ENCODE results near the gene ZNF81.
"Not testable (repeated sequence)": the region's sequence is repeated elsewhere in the genome, so short reads cannot be mapped to it uniquely, and the experiment has no call there.

Gene ZNF81

DNA sequence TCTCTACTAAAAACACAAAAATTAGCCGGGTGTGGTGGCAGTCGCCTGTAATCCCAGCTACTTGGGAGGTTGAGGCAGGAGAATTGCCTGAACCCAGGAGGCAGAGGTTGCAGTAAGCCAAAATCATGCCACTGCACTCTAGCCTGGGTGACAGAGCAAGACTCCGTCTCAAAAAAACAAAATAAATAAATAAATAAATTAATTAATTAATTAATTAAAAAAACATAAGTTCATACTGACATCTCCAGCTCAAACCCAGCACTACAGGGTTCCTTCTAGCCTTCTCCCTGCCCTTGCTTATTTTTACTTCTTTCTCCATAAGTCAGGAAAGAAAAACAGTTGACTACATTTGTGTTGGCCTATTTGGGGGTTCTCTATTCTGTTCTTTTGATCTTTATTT is 95.3 kb downstream of the ZNF81 start:
- not testable (repeated sequence) for DNase-seq (ENCODE audit: low read depth in 2 of 2, low spot score in 1 of 2)

DNA sequence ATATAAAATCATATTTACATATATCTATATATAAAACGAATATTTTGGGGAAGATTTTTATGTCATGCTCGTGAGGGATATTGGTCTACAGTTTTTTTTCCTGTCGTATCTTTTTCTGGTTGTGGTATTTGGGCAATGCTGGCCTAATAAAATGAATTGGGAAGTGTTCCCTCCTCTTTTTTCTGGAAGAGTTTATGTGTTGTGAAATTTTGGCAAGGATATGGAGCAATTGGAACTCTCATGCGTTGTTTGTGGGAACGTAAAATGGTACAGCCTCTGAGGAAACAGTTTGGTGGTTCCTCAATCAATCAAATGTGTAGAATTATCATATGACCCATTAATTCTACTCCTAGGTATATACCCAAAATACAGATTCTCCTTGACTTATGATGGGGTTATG is 97.2 kb downstream of the ZNF81 start:
- DNase-seq (ENCODE audit: low read depth in 2 of 2, low spot score in 1 of 2): no peak

DNA sequence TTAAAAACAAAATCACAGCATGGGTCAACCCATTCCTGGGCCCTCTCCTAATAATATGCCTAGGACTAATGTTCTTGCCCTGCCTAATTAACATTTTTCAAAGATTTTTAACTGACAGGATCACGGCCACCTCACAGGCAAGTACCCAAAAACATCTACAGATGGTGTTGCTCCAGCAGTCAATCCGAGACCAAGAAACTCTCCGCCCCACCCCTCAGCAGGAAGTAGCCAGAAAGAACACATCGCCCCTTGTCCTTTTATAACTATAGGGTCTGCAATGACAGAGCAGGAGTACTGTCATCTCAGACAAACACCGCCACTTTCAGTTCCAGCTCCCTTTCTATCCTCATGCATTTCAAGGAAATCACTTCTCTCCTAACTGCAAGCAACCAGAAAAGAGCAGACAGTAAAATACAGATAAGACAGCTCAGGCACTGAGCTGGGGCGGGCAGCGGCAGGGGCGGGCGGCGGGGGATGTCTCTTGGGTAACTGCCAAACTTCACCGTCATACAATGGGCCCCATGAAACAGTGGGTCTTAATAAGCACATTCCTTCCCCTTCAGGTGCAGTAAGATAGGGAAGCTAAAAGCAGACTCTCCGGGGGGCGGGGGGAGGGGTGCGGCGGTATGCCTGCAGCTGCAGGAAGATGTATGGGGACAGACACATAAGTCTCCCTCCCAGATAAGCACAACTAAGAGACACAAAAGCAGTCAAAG is 99.7 kb downstream of the ZNF81 start:
- no peak for DNase-seq (ENCODE audit: low read depth in 2 of 2, low spot score in 1 of 2)

DNA sequence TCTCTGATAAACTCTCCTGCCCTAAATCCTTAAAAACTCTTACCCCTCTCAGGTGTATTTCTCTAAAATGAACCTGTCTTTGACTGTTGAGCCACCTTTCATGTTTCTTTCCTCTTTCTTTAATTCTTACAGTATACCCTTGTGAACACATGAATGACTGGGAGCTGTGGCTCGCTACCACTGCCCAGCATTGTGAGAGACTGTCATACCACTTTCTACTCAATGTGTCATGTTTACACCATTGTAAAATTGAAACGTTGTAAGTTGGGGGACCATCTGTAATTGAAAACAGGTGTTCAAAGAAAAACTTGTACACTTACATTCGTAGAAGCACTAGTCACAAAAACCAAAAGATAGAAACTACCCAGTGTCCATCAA is 100.2 kb downstream of the ZNF81 start:
- no peak for DNase-seq (ENCODE audit: low read depth in 2 of 2, low spot score in 1 of 2)

DNA sequence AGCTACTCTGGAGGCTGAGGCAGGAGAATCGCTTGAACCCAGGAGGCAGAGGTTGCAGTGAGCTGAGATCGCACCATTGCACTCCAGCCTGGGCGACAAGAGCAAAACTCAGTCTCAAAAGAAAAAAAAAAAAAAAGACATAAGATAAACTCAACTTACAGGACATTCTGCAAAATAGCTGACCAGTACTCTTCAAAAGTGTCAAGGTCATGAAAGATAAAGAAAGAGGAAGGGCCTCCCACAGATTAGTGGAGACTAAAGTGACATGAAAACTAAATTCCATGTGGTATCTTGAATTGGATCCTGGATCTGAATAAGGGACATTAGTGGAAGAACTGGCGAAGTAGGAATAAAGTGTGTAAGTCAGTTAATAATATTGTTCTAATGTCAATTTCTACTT is 103.7 kb downstream of the ZNF81 start:
- DNase-seq (ENCODE audit: low read depth in 2 of 2, low spot score in 1 of 2): no peak

DNA sequence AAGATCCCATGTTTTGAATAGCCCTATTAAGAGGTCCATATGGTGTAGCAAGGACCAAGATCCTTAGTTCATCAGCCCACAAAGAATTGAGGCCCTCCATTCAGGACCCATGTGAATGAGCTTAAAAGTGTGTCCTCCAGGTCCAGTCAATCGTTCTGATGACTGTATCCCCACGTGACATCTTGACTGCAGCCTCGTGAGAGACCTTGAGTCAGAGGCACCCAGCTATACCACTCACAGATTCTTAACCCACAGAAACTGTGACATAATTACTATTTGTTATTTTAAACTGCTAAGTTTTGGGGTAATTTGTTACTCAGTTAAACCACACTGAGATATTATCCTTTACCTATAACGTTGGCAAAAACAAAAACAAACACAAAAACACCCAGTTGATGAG is 104.7 kb downstream of the ZNF81 start:
- no peak for DNase-seq (ENCODE audit: low read depth in 2 of 2, low spot score in 1 of 2)

DNA sequence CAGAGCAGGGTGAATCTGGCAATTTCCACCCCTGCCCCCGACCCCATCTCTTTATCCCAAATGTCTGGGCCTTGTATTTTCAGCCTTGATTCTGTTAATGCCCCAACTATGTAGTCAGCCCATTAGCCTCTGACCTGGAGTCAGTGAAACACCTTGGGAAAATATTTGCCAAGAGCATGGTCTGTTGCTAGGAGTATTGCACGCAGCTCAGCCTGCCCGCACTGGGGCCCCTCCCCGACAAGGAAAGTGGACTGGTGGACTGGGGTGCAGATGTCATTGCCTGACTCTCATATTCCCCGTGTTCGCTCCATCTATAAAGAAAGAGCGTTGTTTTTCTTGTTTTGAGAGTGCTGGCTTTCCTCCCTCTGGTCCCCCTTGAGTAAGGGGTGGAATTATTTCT is 118.6 kb downstream of the ZNF81 start:
- DNase-seq (ENCODE audit: low read depth in 2 of 2, low spot score in 1 of 2): not testable (repeated sequence)

DNA sequence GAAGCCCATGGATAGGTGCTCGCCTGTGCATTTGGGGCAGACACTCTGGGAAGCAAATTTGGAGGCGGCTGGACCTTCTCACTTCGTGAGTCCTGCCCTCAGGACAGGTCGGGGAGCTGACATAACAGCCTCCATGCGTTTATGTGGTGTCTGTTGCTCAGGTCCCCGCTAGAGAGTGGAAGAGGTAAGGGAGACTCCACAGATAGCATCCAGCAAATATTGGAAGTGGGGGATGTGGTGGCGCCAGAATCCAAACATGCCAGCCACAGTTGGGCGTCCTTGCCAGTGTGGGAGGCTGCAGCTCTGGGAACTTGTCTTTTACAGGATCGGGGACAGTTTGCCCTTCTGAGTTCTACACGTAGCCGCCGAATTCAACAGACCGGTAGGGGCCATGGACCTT is 119.3 kb downstream of the ZNF81 start:
- no peak for DNase-seq (ENCODE audit: low read depth in 2 of 2, low spot score in 1 of 2)

DNA sequence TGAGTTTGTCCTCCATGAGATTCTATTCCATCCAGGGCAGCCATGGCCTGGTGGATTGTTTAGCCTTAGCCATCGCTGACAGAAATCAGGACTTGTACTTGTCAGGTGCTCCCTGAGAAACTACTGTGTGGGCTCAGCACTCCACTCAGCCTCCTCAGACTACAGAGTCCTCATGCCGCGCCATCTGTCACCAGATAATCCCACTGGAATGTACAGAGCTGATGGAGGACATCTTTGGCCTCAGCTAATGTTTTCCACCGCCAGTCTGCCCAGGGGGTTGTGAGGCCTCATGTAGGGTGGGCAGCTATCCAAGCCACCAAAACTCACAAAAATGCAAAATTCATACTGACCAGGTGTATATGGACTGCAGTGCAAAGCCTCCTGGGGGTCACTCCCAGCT is 121.5 kb downstream of the ZNF81 start:
- DNase-seq (ENCODE audit: low read depth in 2 of 2, low spot score in 1 of 2): not testable (repeated sequence)

DNA sequence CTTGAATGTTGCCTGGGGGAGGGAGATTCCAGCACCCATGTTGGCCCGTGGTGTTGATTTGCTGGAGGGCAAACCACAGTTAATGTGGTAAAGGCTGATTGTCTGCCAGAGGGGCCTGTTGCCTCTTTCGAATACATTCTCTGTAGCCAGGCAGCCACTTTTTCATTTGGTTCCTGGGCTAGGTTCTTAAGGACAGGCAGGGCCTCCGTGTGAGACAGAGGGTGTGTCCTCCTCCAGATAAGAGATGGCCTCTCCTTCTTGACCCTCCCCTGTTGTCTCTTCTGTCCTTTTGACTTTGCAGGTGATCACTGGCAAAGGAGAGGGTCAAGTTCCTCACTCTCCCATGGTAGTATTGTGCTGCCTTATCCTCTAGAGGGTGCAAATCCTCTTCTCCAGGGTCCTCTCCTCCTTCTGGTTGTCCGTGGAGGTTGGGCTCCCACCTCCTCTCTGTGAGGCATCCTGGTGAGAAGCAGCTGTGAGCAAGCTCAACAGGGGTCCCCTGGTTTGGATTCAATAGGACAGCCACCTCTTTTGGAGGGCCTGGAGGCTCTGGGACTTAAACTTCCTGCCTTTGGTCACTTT is 122.2 kb downstream of the ZNF81 start:
- DNase-seq (ENCODE audit: low read depth in 2 of 2, low spot score in 1 of 2): no peak

DNA sequence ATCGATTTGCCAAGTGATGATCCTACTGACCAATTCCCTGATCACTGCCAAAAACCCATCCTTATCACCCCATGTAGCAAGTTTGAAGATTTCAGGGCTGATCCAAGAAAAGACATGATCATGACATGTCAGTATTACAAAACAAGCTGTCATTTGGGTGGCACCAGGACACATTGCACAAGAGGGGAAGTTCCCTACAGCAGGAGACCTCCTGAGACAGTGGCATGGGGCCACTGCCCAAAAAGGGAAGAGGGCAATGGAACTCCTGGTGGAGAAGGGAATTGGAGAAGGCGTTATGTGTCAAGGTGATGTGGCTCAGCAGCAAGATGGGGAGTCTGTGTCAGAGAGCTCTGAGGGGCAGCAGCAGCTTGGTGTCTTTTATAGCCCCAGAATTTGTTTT is 123.7 kb downstream of the ZNF81 start:
- DNase-seq (ENCODE audit: low read depth in 2 of 2, low spot score in 1 of 2): no peak

DNA sequence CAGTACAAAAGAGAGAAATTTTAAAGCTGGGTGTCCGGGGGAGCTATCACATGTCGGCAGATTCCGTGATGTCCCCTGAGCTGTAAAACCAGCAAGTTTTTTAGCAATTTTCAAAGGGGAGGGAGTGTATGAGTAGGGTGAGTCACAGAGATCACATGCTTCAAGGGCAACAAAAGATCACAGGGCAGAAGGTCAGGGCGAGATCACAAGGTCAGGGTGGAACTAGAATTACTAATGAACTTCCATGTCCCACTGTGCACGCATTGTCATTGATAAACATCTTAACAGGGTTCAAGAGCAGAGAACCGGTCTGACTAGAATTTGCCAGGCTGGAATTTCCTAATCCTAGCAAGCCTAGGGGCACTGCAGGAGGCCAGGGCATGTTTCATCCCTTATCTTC is 125.1 kb downstream of the ZNF81 start:
- not testable (repeated sequence) for DNase-seq (ENCODE audit: low read depth in 2 of 2, low spot score in 1 of 2)

DNA sequence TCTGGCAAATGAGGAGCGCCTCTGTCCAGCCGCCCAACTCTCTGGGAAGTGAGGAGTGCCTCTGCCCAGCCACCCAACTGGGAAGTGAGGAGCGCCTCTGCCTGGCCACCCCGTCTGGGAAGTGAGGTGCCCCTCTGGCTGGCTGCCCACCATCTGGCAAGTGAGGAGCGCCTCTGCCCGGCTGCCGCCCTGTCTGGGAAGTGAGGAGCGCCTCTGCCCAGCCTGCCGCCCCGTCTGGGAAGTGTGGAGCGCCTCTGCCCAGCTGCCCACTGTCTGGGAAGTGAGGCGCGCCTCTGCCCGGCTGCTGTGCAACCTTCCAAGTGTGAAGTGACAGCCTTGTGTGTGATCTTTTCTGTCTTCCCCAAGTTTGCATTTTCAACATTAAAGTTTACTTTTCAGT is 128.8 kb downstream of the ZNF81 start:
- not testable (repeated sequence) for DNase-seq (ENCODE audit: low read depth in 2 of 2, low spot score in 1 of 2)
